CD4-positive, alpha-beta T cell treated with Interleukin-21 for 1 hour (primary cell): Measurements from ENCODE around the gene HYAL3.
"Not testable (repeated sequence)": the region's sequence is repeated elsewhere in the genome, so short reads cannot be mapped to it uniquely, and the experiment has no call there.

ENCODE experiments used
- DNase-seq: peaks from one replicate; pipeline ENCODE4 v3.0.0-alpha.2; 2020

HYAL3 gene

DNA sequence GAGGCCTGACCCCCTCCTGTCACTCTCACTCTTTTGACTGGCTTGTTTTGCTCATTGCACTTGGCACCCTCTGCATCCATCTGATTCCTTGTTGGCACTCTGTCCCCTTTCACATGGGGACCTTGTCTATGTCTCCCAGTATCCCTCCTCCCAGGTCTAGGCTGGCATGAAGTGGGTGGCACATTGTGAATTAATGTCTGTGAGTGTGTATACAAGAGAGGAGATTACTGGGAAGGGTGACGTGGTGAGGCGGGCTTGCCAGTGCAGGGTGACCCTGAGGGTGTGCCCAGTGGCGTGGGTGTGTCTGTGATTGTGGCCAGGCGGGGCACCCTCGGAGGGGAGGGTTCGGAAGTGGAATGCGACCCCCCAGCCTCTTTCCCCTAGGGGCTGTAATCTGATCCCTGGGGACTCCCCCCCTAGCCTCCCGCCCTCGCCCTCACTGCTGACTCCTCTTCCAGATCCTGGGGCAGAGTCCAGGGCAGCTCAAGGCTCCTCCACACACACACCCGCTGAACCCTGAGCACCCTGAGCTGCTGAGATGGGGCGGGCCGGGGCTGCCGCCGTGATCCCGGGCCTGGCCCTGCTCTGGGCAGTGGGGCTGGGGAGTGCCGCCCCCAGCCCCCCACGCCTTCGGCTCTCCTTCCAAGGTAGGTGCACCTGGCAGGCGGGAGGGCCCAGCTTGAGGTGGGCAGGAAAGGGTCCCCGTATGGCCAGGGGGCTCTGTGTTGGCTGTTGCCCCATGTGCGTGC, 30.3 kb downstream of the HYAL3 start, which contains the start of gene SEMA3B:
TSS of gene SEMA3B (plus strand) at position 445 of the 749 bp plus-strand sequence. CDS start at position 539, 94 bp downstream.
- DNase-seq = no peak

DNA sequence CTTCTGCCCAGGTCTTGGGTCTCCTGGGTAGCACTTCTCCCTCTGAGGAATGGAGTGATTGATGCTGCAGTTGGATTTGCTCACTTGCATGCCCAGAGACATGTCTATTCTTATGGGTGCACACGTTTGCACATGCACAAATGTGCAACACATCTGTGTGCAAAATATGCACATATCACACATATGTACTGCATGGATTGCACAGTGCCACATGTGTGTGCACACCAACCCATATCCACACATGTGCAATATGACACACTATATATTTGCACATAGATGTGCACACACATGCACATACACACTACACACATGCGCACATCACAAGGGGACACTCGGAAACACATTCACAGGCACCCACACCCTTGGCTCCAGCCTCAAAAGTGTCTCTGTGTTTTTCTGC, 30.9 kb downstream of the HYAL3 start:
- DNase-seq = no peak

DNA sequence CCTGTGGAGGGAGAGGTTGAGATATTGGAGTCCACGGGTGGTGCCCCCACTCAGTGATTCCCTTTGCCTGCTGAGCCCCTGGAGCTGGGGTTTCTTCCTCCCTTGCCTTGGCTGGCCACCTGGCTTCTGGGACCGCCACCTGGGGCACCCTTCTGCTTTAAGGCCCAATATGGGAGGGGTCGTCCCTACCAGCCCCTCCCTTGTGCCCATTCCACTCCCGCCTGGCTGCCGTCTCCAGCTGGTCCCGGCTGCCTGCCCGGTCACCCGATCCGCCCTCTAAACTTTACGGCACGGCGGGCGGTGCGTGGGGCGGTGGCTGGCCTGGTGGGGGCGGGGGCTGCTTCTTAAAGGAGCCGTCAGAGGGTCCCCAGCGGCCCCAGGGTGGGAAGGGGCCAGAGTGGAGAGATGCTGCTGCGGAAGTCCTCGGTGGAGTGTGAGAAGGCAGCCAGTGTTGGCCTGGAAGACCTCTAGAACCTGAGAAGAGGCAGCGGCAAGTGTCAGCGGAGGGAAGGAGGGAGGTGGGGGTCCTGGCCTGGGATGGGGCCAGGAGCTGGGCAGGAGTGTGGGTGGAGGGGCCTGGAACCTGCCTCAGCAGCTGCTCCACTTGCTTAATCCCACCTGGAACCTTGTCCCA, 31.8 kb downstream of the HYAL3 start:
- DNase-seq = no peak

DNA sequence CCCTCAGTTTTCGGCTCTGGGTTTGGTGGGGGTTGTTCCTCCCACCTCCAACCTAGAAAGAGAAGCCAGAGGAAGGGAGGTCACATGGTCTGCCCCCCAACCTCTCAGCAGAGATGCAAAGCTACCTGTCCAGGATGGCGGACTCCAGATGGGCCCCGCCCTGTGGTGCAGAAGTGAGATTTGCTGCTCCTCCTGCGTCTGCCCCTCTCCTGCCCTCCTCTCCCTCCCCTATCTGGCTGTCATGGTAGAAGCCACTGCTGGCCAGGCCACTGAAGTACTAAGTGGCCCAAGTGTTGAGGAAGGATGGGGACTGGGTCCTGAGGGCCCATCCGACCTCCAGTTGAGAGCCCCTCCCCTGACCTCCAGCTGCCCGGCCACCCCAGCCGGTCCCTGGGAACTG, 32.4 kb downstream of the HYAL3 start:
- DNase-seq = no peak

DNA sequence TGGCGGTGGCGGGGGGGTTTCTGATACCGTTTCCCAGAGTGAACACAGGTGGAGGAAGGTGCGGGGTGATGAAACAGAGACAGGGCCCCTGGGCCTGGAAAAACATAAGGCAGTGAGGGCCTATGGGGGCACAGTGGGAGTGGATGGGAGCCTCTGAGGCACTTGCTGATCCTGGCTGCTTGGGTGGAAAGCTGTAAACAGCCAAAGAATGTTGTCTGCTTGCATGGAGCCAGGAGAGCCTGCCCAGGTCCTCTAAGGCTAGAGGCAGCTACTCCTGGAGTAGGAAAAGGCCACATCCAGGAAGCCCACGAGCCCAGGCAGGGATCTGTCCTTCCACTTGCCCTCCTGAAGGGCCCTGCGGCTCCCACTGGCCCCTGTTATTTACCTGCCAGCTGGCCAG, 33.2 kb downstream of the HYAL3 start:
- no peak for DNase-seq

DNA sequence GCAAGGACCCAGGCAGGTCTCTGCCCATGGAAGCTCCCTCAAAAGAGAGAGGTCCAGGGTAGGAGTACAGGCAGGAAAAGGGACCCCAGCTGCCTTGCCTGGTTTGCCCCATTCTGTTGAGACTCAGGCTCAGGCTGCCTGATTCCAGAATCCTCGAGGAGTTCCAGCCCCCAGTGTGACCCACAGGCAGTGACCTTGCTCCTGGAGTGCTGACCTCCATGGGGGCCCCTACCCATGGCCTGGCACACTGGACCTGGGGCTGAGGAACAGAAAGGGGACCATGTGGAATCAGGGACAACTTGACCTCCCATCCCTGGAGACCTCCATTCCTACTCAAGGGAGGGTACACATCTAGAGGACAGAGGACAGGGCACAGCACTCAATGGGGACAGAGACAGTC, 33.6 kb downstream of the HYAL3 start:
- DNase-seq = no peak

DNA sequence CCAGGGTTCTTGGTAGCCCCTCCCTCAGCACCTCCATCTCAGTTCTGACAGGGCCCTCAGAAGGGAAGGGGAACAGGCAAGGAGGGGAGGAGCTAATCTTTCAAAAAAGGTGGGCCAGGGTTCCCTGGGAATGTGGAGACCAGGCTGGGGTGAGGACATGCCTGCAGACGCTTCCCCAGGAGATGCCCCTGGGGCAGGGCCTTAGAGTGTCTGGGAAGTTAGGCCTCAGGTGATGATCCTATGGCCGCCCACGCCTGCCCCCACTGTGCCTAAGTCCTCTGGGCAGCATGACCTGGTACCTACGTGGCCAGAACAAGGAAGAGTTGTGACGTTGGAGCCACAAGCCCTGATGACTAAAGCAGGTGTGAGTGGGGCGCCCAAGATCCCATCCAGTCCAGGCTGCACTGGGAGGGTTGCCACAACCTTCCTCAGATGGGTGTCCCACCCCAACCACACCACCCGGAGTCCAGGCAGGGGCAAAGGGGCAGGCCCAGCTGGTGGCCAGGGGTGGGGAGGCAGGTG, 34.2 kb downstream of the HYAL3 start:
- DNase-seq = no peak

DNA sequence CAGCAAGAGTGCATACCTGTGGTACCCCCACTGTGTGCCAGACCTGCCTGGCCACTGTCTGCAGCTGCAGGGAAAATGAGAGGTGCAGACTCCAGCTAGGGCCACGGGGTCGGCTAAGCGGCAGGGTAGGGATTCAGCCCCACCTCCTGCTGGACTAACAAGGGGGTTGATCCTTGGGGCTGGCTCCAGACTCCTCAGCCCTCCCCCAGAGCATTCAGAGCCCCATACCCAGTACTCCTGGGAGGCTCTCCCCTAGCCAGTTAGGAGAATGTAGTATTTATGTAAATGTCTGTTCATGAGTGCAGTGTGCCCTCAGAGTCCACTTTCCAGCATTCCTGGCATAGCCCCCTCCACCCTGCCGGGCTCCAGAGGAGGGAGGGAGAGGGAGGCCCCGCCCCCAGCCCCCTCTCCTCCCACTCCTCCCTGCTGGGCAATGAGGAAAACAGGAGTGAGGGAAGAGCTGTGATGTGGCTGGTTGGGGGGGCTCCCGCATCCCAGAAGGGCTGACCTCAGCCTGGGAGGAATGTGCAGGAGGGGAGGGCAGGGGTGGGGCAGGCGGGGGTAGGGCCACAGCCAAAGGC, 34.7 kb downstream of the HYAL3 start:
- no peak for DNase-seq

DNA sequence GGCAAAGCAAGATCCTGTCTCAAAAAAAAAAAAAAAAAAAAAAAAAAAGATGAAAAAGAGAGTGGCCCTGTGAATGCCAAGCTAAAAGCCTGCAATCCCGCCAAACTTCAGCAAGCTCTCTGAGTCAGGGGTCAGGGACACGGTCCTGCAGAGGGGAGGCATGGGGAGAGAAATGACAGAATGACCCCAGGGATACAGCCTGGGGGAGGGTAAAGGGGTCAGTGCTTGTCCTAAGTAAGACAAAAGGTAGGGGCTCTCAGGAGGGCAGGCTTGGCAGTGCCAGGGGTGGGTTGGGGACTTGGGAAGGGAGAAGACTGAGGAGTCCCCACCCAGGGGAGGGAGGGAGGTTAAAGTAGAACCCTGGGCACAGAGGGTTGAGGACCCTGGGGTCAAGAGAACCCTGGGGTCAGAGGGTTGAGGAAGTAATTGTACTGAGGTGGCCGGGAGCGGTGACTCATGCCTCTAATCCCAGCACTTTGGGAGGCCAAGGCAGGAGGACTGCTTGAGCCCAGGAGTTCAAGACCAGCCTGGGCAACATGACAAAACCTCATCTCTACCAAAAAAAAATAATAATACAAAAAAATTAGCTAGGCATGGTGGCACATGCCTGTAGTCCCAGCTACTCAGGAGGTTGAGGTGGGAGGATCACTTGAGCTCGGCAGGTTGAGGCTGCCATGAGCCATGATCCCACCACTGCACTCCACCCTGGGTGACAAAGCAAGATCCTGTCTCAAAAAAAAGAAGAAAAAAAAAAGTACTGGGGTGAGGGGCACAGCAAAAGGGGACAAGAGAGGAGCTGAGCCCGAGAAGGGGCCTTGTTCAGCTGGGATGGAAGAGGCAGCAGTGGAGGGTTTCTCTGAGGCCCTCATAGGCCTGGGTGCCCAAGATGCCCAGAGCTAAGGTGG, 35.5 kb downstream of the HYAL3 start:
- DNase-seq = no peak

DNA sequence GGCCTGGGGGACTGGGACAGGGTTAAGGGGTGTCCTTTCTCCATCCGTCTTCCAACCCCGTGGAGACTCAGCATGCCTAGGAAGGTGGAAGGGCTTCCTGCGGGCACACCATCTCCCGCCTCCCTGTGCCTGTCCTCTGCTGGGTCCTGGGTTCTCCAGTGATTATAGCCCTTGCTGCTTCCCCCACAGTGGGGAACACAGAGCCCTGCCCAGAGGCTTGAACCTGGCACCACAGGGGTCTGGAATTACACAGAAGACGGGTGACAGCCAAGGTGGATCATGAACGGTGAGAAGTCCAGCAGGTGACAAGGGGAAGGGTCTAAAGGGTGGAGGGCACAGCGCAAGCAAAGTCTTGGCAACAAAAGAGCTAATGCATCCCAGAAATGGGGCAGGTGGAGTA, 36.4 kb downstream of the HYAL3 start:
- DNase-seq = no peak

DNA sequence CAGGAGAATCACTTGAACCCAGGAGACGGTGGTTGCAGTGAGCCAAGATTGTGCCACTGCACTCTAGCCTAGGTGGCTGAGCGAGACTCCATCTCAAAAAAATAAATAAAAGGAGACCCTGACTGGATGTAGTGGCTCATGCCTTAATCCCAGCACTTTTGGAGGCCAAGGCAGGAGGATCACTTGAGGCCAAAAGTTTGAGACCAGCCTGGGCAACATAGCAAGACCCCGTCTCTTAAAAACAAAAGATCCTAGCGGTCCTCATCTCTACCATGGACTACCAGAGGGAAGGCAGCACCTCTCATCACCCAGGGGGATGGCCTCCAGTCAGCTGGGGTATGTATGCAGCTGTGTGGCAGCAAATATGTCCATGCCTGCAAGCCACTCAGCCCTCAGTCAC, 37.0 kb downstream of the HYAL3 start:
- DNase-seq = not testable (repeated sequence)

DNA sequence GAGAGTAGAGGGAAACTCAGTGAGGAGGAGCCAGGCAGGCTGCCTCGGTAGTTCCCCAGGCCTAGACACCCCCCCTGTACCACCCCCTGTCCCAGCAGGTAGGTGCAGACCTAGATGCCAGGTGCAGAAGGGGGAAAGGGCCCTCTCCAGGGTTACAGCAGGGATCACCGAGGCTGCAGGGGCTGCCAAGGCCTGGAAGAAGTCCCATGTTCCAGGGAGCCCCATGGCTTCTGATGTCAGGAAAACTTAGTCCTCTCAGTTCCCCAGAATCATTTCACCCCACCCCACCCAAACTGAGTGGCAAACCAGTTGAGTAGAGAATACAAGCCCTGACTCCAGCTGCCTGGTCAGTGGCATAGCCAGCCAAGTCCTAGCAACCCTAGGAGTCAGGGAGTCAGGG, 37.7 kb downstream of the HYAL3 start:
- DNase-seq = no peak

DNA sequence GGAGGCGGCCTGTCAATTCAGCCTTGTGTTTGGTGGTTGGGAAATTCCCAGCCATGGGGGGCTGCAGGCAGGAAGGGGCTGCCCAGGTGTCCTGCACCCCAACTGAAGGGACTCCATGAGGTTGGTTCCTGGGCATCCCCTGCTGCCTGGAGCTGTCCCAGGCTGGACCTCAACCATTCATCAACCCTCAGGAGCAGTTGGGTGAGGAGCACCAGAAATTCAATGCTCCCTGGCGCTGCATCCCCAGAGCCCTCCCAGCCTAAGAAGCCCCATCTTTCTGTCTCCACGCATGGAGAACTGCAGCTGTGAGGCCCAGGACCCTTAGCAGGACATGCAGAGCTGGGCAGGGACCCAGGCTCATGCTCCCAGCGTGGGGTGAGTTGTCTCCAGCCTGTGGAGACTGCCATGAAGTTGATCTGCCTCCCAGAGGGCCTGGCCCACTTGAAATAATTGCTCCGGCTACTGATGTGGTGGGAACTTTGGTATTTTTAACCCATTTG, 38.2 kb downstream of the HYAL3 start:
- no peak for DNase-seq

DNA sequence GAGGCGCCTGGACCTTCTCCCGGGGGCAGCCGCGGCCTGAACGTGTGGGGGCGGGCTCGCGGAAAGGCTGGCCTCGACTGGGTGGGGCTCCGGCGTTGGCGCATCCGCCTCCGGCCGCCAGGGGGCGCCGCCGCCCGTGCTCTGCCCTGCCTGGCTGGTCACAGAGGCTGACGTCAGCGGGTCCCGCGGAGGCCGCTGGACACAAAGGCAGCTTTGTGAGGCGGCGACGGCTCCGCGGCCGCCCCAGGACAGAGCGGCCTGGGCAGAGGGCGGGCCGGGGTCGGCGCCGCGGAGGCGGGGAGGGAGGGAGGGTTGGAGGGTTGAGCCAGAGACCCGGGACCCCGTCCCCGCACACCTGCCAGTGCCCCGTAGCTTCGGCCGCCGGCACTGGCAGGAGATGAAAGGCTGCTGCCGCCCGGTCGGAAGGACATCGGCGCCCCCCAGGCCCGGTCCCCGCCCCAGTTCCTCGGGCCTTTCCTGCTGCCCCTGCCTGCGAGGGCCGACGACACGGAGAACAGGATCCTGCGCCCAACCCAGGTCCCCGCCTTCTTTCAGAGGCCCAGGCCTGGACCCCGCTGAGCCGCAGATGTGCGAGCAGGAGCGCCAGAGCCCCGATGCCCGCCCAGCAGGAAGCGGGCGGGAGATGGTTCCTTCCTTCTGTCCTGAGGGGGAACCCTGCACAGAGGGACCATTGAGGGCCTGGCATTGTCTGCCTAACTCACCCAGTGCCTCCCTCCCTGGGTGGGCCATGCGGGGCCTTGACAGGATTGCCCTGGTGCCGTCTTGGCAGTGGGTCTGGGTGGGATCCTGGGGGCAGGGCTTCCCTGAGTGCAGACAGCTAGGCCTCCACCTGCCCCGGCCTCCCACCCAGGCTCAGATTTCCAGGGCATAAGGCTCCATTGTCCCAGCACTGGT, 38.9 kb downstream of the HYAL3 start:
- peak; percentile 86 for DNase-seq

DNA sequence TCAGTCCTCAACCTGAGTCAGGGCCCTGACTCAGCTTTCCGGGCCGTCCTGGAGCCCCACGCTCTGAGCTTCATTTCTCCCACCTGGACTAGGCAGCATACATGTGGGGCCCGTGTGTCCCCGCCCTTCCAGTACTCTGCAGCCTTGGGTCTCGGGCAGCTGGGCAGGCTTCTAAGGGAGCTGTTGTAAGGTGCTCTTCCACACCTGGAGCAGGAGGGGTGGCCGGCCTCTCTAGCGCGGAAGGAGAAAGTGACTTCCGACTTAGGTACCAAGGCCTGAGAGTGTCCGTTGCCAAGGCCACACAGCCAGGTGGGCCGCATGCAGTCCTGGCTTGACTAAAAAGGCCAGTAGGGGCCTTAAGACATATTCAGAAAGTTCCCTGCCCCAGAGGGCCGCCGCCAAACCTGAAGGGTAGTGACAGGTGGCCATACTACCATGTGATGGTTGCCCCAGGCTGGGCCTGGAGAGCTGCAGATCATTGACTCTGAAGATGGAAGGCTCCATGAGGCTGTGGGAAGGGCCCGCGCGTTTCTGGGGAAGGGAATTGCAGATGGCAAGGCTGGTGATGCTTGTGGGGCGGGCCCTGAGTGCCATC, 39.7 kb downstream of the HYAL3 start:
- no peak for DNase-seq

DNA sequence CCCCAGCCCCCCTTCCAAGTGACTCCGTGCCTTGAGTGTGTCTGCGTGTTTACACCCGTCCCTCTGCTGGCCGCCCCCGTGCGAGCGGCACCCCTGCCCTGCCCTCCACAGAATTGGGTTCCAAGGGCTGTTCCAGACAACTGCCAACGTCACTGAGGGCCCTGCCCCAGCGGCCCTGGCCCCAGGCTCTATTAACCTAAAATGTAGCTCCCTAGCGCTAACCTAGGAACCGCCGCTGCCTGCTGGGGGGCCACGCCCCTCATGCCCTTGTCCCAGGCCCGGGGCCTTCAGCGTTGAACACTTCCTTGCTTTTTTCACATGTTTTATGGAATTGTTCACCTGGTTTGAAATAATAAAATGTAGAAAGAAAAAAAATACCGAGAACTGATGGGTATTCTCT, 40.2 kb downstream of the HYAL3 start:
- DNase-seq = no peak

DNA sequence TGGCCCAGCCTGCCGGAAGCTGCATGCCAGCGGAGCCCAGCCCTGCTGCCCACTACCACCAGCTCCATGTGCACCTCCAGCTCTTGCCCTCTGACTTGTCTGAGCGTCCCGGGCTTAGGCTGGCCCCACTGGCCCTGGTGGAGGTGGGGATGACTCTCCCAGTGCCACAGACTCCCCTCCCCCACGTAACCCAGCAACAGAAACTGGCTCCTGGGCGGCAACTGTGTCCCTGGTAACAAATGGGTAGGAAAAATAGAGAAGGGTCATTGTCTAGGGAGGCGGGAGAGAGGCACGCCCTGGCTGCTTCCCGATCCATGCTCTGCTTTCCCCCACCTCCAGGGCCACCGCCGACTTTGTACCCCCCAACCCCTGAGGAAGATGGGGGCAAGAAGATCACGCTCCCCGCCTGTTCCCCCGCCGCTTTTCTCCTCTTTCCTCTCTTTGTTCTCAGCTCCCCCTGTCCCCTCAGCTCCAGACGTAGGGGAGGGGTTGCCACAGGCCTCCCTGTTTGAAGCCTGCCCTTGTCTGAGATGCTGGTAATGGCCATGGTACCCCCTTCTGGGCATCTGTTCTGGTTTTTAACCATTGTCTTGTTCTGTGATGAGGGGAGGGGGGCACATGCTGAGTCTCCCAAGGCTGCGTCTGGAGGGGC, 41.0 kb downstream of the HYAL3 start:
- DNase-seq = no peak

DNA sequence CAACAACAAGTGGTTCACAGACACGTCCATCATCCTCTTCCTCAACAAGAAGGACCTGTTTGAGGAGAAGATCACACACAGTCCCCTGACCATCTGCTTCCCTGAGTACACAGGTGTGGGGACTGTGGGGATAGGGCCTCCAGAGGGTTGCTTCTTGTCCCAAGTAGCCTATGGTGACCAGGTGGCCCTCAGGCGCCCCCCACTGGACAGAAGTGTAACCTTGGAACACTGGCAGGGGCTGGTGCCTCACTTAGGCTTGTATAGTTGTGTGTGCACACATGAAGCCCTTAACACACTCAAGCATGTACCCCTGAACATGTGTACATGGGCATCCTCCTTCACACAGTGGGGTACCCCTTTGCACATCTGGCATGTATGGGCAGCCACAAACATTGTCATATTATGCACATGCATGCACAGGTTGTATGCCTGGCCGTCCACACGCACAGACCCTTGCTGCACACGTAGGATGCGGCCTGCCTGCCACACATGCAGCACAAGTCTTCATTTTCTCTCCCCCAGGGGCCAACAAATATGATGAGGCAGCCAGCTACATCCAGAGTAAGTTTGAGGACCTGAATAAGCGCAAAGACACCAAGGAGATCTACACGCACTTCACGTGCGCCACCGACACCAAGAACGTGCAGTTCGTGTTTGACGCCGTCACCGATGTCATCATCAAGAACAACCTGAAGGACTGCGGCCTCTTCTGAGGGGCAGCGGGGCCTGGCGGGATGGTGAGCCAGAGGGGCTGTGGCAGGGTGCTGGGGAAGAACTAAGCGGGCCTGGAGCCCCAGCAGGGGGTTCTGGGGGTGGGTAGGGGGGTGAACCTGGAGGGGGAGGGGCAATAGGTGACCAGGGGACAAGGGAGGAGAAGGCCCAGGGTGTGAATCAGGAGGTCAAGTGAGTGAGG, 42.0 kb downstream of the HYAL3 start:
- peak; percentile 40 for DNase-seq

DNA sequence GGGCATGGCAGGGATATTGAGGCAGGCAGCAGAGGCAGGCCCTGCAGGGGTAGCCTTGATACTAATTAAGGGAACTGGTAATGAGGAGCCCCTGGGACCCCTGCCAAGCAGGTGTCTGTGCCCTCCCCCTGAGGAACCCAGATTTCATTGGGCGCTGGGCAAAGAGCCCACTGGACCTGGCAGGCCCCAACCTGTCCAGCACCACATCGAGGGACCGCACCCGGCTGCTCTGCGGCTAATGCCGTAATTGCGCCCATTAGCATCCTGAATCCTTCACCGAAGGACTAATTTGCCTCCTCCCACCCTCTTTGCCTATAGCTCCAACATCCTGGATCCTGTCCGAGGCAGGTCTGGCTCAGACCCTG, 44.0 kb downstream of the HYAL3 start:
- no peak for DNase-seq
